Small intestine (tissue), 7 donors: ENCODE results near the gene TRNT1. TPM values are rescaled to one million over a fixed set of nuclear protein-coding genes. Genes with fewer than 3 reads are reported as not detected.
A peak's percentile ranks its signal among the peaks of the same experiment; 100 is the strongest.

Experiments
- DNase-seq, 2 donors: peaks; one replicate each; pipeline versions ENCODE4 v3.0.0 to v3.0.0-alpha.2; 2013
- FAIRE-seq: peaks from 2 replicates; lab custom pipeline; 2012; peaks lifted over from hg19 to GRCh38; lab: Jason Lieb, UNC
- H3K27ac ChIP-seq, 3 donors: one replicate each; pipeline ENCODE4 v1.5.1; 2013; ENCODE audit warnings: low read length in 2 of 3, mild to moderate bottlenecking in 2 of 3, control low read depth in 1 of 3, inconsistent platforms in 1 of 3, low read depth in 1 of 3, moderate library complexity in 1 of 3
- H3K27me3 ChIP-seq, 3 donors: one replicate each; pipeline ENCODE4 v1.6.1; 2013; ENCODE audit warnings: low read length in 3 of 3, inconsistent platforms in 1 of 3; ENCODE audit not compliant: control insufficient read depth in 3 of 3, insufficient read depth in 3 of 3
- H3K36me3 ChIP-seq, 3 donors: one replicate each; pipeline ENCODE4 v1.6.1; 2013; ENCODE audit warnings: low read length in 3 of 3, inconsistent platforms in 1 of 3, low read depth in 1 of 3, mild to moderate bottlenecking in 1 of 3, moderate library complexity in 1 of 3; ENCODE audit not compliant: control insufficient read depth in 3 of 3, insufficient read depth in 2 of 3
- H3K4me1 ChIP-seq, 3 donors: one replicate each; pipeline ENCODE4 v1.6.1; 2013; ENCODE audit warnings: low read length in 2 of 3, inconsistent platforms in 1 of 3, low read depth in 1 of 3, mild to moderate bottlenecking in 1 of 3, moderate library complexity in 1 of 3; ENCODE audit not compliant: control insufficient read depth in 3 of 3, insufficient read depth in 2 of 3
- H3K4me3 ChIP-seq, 3 donors: one replicate each; pipeline ENCODE4 v1.5.1; 2013; ENCODE audit warnings: low read length in 3 of 3, control low read depth in 1 of 3, inconsistent platforms in 1 of 3, low read depth in 1 of 3, mild to moderate bottlenecking in 1 of 3, moderate library complexity in 1 of 3
- H3K9me3 ChIP-seq, 2 donors: one replicate each; pipeline ENCODE4 v1.6.1; 2013; ENCODE audit warnings: low read depth in 1 of 2, low read length in 1 of 2; ENCODE audit not compliant: control insufficient read depth in 2 of 2, insufficient read depth in 1 of 2
- WGBS, 3 donors: extraction: QIAGEN DNeasy Blood & Tissue Kit; methylation state at CpG; one replicate each; pipeline ENCODE4 v1.1.7; 2013; 5-methylcytosine and 5-hydroxymethylcytosine counted together
- polyA plus RNA-seq, 4 donors: library from polyadenylated mRNA; stranded (reverse) in 3 of 4; unstranded in 1 of 4; fragments of 200-250 nt in 3 of 4; fragments of 120-200 nt in 1 of 4; gene quantifications; one replicate each; pipeline versions ENCODE4 v1.2.1 to v1.2.3, GENCODE V29; 2013
- donor health status: healthy with polysubstance abuse.
- donor health status: control.
- donor health status: control.
- donor health status: Bipolar disorder and iron deficiency.
- donor health status: healthy.

TRNT1 gene
- polyA plus RNA-seq, 4 donors: 6.5 to 21.7 (median 11.3) TPM

DNA sequence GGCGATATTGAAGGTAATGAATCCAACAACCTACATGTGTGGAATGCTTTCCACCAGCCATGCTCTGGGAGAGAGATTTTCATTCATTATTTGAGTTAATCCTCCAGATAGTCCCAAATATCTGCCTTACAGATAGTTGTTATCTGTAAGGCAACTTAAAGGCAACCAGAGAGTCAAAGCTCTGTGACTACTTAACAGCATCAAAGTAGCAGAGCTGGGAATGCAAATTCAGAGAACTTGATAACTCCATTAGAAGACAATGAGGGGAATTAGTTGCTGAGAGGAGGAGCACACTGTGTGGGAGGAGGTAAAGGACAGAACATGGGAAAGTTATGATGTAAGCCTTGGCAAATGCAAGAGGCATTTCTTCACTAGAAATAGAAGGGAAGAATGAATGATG, 63.2 kb downstream of the TRNT1 start:
- Histone ChIP-seq H3K4me1 (peaks cover 0 to 10% (median 0%) of the 10 kb centered on the region in 3 donors), H3K9me3 (peaks cover 0 to 4% of the 10 kb centered on the region in 2 donors), H3K4me3 (no peak overlapping the region), H3K36me3 (no peaks in the 10 kb centered on the region), H3K27me3 (peaks cover 0 to 2% (median 0%) of the 10 kb centered on the region in 3 donors), H3K27ac (no peak overlapping the region)
- 55 to 71% (median 64%) methylated on average over 1 of the region's 1 CpG for WGBS, 3 donors
- no peak for FAIRE-seq
- DNase-seq: no peak

DNA sequence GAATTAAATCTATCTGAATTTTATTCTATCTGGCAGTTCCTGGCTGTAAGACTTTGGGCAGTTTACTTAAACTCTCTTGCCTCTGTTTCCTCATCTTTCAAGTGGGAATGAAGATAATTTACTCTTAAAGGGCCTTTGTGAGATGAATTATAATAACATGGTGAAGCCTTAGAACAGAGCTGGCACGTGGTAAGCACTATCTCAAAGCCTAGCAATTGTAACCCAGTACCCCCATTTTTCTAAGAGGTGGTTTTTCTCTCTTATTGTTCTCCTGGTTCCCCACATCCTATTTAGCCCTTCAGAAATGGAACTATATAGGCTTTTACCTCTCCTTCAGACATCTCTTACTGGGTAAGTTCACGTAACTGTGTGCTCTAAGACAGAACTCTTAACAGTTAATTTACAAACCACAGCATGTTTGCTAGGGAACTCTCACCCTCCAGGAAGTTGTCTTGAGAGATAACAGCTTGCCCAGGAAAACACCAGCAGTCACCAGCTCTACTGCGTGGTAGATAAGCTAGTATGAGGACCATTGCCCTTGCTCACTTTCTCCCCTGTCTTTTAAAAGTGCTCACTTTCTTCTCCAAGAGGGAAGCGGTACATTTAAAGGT, 65.0 kb downstream of the TRNT1 start:
- peak; percentile 52 to 62 for DNase-seq
- Histone ChIP-seq H3K9me3 (peaks cover 0 to 2% of the 10 kb centered on the region in 2 donors), H3K27me3 (peaks cover 0 to 2% (median 0%) of the 10 kb centered on the region in 3 donors), H3K27ac (no peak overlapping the region), H3K36me3 (no peaks in the 10 kb centered on the region), H3K4me1 (peaks cover 0 to 10% (median 0%) of the 10 kb centered on the region in 3 donors), H3K4me3 (no peak overlapping the region)
- 6 to 13% (median 7%) methylated on average over 4 of the region's 4 CpGs for WGBS, 3 donors
- no peak for FAIRE-seq

DNA sequence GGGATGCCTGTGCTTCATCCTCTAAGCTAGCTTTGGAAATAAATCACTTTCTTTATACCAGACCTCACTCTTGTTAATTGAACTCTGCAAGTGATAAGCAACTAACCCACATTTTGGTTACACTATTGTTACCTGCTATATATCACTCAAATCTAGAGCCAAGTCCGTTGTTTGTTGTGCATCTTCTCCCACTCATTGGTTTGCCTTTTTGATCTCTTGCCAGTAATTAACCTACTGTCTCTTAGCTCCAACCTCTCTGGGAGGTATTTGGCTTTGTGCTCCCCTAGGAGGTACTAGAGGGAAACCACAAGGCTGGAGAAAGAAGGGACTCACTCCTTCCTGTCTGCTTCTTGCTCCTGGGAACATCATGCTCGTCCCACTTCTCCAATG, 65.5 kb downstream of the TRNT1 start:
- H3K9me3 ChIP-seq: no peaks in the 10 kb centered on the region
- DNase-seq (no peak), FAIRE-seq (no peak)
- H3K27ac ChIP-seq: peak overlapping the region in 1 of 3 donors; percentile 29
- H3K4me3 ChIP-seq: no peak overlapping the region
- H3K36me3 ChIP-seq: no peaks in the 10 kb centered on the region
- H3K4me1 ChIP-seq: peaks cover 0 to 10% (median 0%) of the 10 kb centered on the region in 3 donors
- peaks cover 0 to 2% (median 0%) of the 10 kb centered on the region in 3 donors for H3K27me3 ChIP-seq
- 15 to 23% (median 18%) methylated on average over 2 of the region's 2 CpGs for WGBS, 3 donors

DNA sequence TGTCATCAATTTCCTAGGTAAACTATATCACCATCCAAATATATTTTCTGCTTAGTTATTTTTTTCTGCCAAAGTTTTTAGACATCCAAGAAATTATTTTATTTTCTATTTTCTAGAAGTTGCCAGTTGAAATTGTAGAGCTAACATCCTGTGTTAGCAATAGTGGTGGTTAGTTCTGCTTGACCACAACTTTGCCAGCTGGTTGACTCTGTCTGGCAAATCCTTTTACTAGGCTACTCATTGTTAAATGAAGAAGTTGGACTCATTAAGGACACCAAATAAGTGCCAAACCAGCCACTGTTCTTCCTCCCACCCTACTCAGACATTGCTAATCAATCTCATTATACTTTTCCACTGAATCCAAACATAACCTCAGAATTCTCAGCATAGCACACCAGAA, 68.1 kb downstream of the TRNT1 start:
- Histone ChIP-seq H3K27ac (no peak overlapping the region), H3K4me3 (no peak overlapping the region), H3K27me3 (peaks cover 0 to 8% (median 0%) of the 10 kb centered on the region in 3 donors), H3K36me3 (no peaks in the 10 kb centered on the region), H3K9me3 (no peaks in the 10 kb centered on the region), H3K4me1 (peaks cover 0 to 10% (median 0%) of the 10 kb centered on the region in 3 donors)
- no peak for DNase-seq
- FAIRE-seq: no peak

DNA sequence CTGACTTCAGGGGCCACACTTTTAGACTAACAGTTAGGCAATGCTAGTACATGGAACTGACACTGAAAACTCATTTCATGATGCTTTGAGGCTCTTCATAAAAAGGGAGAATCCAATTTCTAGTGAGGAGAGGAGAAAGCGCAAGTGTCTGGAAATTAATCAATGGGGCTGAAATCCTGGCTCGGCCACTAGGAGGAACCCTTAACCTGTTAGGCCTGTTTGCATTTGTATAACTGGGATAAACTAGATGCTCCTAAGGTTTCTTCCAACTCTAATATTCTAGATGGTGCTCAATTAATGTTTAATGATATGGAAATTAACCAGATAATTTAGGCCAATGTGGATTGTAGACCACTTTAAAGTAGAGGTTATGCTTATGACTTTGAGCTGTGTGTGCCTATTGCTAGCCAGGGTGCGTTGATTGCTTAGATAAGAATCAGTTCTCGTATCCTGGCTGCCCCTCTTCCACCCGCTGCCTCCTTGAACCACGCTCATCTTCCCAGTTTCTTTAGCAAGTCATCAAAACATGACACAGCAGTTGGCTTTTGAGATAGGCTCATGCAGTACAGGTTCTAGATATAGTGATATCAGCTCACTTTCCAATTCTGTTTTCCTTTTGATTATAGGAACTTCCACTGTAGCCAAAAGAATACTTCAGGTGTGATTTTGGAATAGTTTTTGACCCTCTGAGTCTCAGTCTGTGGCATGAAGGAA, 69.6 kb downstream of the TRNT1 start:
- no peaks in the 10 kb centered on the region for H3K9me3 ChIP-seq
- peaks cover 0 to 10% (median 0%) of the 10 kb centered on the region in 3 donors for H3K4me1 ChIP-seq
- H3K27ac ChIP-seq: no peak overlapping the region
- no peak for FAIRE-seq
- no peak overlapping the region for H3K4me3 ChIP-seq
- H3K36me3 ChIP-seq: no peaks in the 10 kb centered on the region
- 37 to 49% (median 48%) methylated on average over 6 of the region's 6 CpGs for WGBS, 3 donors
- DNase-seq: peak; percentile 18 to 33
- peaks cover 0 to 6% (median 0%) of the 10 kb centered on the region in 3 donors for H3K27me3 ChIP-seq

Other genes starting within 250 kb of the TRNT1 start
- under 1 TPM in 3 of 4 donors, not detected in 1; 0.09 to 0.81 (median 0.15) TPM for gene IL5RA, start 16.6 kb upstream of the TRNT1 start, polyA plus RNA-seq
- gene CRBN, start 52.8 kb downstream of the TRNT1 start, polyA plus RNA-seq: 10 to 100 TPM; 26.6 to 49.4 (median 33.1) TPM